Activated naive CD4-positive, alpha-beta T cell treated with Interleukin-2 at 50 U/mL for 16 hours (primary cell): Measurements from ENCODE around the gene NPY4R.
"Not testable (repeated sequence)": the region's sequence is repeated elsewhere in the genome, so short reads cannot be mapped to it uniquely, and the experiment has no call there.

Experiments
- DNase-seq: peaks from one replicate; pipeline ENCODE4 v3.0.0-alpha.2; 2020

Gene NPY4R

DNA sequence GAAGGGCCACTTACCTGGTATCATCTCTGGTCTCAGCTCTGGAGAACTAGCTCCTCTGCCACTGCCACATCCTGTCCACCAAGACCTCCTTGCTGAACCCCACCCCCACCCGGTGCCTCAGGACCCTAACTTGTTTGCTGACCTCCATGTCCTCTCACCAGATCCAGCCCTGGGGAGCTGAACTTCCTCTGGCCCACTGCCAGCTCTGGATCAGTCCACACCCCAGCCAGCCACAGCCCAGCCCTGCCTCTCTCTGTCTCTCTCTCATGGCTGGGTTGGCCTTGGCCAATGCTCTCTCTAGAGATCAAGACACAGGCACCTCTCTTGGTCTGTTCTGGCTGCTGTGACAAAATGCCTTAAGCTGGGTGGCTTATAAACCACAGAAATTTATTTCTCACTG lies 14.4 kb downstream of the NPY4R start:
- not testable (repeated sequence) for DNase-seq

DNA sequence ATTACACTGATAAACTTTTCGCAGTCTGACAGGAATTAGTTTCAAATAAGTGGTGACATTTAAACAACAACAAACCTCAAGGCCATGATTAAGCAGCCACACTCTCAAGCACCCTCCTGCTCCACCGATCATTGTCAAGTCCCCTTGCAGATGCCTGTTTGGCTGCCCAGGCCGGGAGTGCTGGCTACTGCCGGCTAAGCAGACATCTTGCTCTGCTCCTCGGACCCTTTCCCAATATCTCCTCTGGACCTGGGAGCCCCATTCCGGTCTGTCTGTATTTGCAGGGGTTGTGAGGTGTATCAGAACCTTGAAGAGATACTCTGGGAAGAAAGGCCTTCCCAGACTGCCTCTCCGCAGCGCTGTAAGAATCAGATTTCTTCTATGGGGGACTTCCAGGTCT lies 14.9 kb downstream of the NPY4R start:
- not testable (repeated sequence) for DNase-seq

- not testable (repeated sequence) for DNase-seq
Measured at GRCh38 chr10:46447439-46447838, 18.3 kb downstream of the NPY4R start.

DNA sequence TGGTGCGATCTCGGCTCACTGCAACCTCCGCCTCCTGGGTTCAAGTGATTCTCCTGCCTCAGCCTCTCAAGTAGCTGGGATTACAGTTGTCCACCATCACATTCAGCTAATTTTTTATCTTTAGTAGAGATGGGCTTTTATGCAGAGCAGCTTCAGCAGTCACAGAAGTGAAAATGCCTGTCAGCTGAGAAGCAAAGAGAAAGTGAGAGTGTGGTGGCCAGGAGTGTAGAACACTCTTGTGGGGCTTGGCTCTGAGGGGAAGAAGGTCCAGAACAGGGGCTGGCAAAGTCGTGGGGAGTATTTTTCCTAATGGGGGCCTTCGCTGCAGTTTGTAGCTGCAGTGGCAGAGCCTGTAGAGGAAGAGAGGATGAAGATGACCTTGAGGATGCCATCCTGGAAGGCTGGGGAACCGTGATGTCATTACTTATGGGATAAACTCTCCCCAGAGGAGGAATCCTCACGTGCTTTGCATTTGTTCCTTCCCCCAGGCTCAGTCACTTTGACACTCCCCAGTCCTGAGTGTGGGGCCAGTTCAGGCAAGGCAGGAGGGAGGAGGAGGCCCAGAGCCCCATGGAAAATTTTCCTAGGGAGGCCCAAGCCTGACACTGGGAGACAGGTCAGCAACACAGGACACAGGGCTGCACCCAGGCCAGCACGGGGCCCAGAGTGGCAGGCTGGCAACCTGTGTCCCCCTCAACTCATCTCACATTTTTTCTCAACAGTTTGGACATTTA lies 20.2 kb downstream of the NPY4R start:
- not testable (repeated sequence) for DNase-seq

DNA sequence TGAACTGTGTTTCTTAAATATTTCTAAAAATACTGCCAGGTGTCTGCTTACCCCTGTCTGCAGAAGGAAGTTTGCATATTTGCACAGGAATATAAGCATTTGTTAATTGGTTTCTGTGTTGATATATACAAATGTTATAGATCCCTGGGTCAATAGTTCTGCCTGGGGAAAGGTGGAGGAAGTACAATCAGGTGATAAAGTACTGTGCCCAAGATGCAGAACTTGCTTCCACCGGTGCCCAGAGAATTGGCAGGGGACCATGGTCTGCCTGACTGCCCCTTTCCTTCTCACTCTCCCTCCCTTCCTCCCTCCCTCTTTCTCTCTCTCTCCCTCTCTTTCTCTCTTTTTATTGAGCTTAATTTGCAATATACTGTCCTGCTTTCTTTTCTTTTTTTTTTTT lies 22.3 kb downstream of the NPY4R start:
- DNase-seq, result not testable (repeated sequence)

DNA sequence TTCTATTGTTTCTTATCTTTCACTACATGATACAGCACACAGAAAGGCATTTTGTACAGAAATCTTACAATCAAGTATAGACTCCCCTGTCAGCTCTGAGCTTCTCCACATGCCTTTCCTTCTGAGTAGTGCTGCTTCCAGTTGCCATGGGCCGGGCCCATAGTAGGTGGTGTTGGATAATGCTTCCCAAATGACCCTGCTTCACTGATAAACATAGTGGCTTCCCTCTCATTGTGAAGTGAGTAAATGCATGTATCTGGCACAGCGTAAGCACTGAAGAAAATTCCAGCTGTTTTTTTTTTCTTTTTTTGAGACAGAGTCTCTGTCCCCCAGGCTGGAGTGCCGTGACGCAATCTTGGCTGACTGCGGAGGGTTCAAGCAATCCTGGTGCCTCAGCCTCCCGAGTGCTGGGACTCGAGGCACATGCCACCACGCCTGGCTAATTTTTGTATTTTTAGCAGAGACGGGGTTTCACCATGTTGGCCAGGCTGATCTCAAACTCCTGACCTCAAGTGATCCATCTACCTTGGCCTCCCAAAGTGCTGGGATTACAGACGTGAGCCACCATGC lies 23.0 kb downstream of the NPY4R start:
- DNase-seq, result not testable (repeated sequence)

GRCh38 chr10:46441837-46442278 lies 23.9 kb downstream of the NPY4R start:
- not testable (repeated sequence) for DNase-seq

DNA sequence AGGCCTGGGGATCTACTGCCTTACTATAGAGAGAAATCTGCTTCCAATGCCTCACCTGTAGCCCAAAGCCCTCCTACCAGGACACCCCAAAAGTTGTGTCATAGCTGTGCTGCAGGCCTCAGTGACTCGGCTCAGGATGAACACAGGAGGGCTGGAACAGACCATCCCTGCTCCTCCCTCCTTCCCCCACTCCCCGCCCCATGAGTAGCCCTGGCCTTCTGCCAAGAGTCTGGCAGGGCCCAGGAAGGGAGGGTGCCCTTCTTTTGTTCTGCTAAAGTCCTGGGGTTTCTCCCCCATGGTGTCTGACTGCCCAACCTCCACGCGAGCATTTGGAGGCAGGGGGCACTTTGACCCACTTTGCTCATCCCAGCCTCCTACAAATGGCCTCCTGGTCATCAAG lies 24.8 kb downstream of the NPY4R start:
- DNase-seq, result not testable (repeated sequence)

DNA sequence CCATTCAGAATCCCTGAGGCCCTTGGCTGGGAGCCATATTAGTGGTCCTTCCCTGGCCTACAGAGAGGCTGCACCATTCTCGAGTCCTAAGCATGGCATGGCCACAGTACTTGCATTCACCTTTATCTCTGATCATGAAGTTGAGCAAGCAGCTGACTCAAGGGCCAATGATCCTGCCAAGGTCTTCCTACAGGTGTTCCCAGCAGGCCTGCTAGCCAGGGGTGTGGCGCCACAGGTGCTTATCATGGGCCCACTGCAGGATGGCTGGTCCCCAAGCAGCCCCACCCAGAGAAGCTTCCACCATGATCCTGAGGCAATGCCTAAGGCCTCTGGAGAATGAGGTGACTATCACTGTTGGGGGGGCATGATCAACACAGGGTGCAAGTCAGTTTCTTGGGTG lies 42.2 kb downstream of the NPY4R start:
- DNase-seq, result not testable (repeated sequence)

- DNase-seq, result not testable (repeated sequence)
Measured at GRCh38 chr10:46419570-46420379, 46.0 kb downstream of the NPY4R start.

DNA sequence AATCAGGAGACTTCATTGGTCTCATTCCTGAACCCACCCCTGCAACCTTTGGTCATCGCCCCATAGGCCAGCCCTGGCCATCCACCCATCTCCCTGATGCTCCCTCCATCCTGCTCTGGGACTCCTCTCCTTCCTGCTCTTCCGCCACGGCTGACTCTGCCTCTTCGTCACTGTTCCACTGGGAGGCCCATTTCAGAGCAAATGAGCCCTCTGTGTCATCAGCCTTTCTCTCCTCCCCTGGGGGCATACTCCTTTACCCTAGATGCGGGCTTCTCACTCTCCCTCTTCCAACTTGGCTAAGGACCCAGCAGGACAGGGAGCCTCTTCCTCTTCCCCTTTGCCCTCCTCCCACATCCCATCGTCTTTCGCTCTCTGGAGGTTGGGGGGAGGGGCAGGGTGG lies 47.5 kb downstream of the NPY4R start:
- DNase-seq, result not testable (repeated sequence)

GRCh38 chr10:46415291-46415690 lies 50.5 kb downstream of the NPY4R start:
- DNase-seq, result not testable (repeated sequence)

DNA sequence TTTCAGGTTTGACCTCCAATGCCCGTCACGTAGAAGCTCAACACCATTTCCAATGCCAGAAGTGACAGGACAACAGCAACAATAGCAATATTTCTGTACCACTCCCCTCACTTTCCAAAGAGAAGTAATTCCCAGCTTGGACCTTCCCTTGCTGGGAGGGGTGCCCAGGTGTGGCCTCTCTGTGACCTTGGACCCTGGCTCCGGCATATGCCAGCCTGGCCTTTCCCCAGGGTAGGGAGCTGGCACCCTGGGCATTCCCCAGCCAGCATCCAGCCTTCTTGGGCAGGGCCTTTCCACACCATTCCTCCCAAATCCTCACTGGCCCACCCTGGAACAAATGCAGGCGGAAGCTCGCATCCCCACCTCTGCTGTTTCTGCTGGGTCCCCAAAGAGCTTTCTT lies 53.1 kb downstream of the NPY4R start:
- not testable (repeated sequence) for DNase-seq

DNA sequence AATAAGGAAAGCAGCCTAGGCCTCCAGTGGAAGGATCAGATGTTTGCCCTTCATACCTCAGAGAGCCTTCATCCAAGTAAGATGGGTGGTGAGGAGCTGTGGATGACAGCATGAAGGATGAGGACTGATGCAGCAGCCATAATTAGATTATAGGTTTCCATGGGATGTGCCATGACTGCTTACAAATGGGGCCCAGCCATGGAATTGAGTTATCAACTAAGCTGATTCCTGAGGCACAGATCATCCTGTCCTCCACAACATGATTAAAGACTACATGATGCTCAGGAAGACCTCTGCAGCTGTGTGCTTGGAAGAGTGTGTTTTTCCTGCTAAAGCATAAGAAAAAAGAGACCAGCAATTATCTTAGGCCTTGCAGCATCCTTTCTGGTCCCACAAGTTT lies 54.6 kb downstream of the NPY4R start:
- not testable (repeated sequence) for DNase-seq
